ENCODE results near the gene IL1RAP. TPM values are rescaled to one million over a fixed set of nuclear protein-coding genes. Genes with fewer than 3 reads are reported as not detected.

IL1RAP gene
- total and polyA plus RNA-seq, 12 donors, result 2.1 to 11.9 (median 7.6) TPM

- DNase-seq, result no peak
- H3K27ac ChIP-seq, result no peak overlapping the region
- peaks cover 0 to 11% (median under 1%) of the 10 kb centered on the region in 9 donors for H3K4me1 ChIP-seq
- no peaks in the 10 kb centered on the region for H3K36me3 ChIP-seq
- 97 to 99% methylated on average over 3 of the region's 3 CpGs for WGBS, 2 donors
- intact Hi-C loops (cut with DNase I), result no loop called here
- TF ChIP-seq CTCF (IDR thresholded peaks at IDR 0.05), result no peak
- H3K27me3 ChIP-seq, result no peaks in the 10 kb centered on the region
- no peaks in the 10 kb centered on the region for H3K9me3 ChIP-seq
- H3K4me3 ChIP-seq, result no peak overlapping the region
- ATAC-seq, result no peak
Measured at GRCh38 chr3:190539526-190539925, 25.6 kb downstream of the IL1RAP start.

- TF ChIP-seq CTCF (IDR thresholded peaks at IDR 0.05), result no peak
- Histone ChIP-seq H3K36me3 (no peaks in the 10 kb centered on the region), H3K27ac (no peak overlapping the region), H3K9me3 (no peaks in the 10 kb centered on the region), H3K4me3 (no peak overlapping the region), H3K4me1 (peaks cover 0 to 6% (median 0%) of the 10 kb centered on the region in 9 donors), H3K27me3 (no peaks in the 10 kb centered on the region)
- ATAC-seq (no peak), DNase-seq (no peak)
- intact Hi-C loops (cut with DNase I), result no loop called here
Measured at GRCh38 chr3:190541008-190541407, 27.1 kb downstream of the IL1RAP start.

- H3K27me3 ChIP-seq, result no peaks in the 10 kb centered on the region
- DNase-seq (no peak), ATAC-seq (no peak)
- no peaks in the 10 kb centered on the region for H3K36me3 ChIP-seq
- 89% methylated on average over 2 of the region's 2 CpGs for whole genome bisulfite sequencing, 2 donors
- intact Hi-C loops (cut with DNase I), result no loop called here
- TF ChIP-seq CTCF (IDR thresholded peaks at IDR 0.05), result no peak
- peaks cover 0 to 6% (median 0%) of the 10 kb centered on the region in 9 donors for H3K4me1 ChIP-seq
- no peak overlapping the region for H3K27ac ChIP-seq
- no peaks in the 10 kb centered on the region for H3K9me3 ChIP-seq
- H3K4me3 ChIP-seq, result no peak overlapping the region
Measured at GRCh38 chr3:190541560-190541959, 27.7 kb downstream of the IL1RAP start.

GRCh38 chr3:190542846-190543245, 29.0 kb downstream of the IL1RAP start:
- intact Hi-C loops (cut with DNase I), result no loop called here
- no peak for TF ChIP-seq CTCF (IDR thresholded peaks at IDR 0.05)
- WGBS, 2 donors, result 41 to 48% methylated on average over 1 of the region's 1 CpG

More at GRCh38 chr3:190542846-190543245, 29.0 kb downstream of the IL1RAP start:
- ATAC-seq, result no peak
- no peak overlapping the region for H3K4me3 ChIP-seq
- peaks cover 0 to 6% (median 0%) of the 10 kb centered on the region in 9 donors for H3K4me1 ChIP-seq
- H3K27ac ChIP-seq, result no peak overlapping the region
- H3K36me3 ChIP-seq, result no peaks in the 10 kb centered on the region
- H3K27me3 ChIP-seq, result no peaks in the 10 kb centered on the region
- no peaks in the 10 kb centered on the region for H3K9me3 ChIP-seq
- DNase-seq, result no peak

Data from heart right ventricle (tissue), 16 donors.